Body of pancreas (tissue), 4 donors: ENCODE data around the gene CD164L2.

ENCODE experiments used
- CTCF ChIP-seq, 7 experiments: fragments of 450-650 bp in 4 of 7; fragments of 200-600 bp in 3 of 7; sonication (generic) in 3 of 7; IDR thresholded peaks; one replicate each; pipeline ENCODE4 v1.5.1; 2016 to 2019; ENCODE audit warnings: antibody characterized with exemption in 7 of 7
- POLR2A ChIP-seq, 3 donors: fragments of 450-650 bp; IDR thresholded peaks; one replicate each; pipeline ENCODE4 v1.6.1; 2016; ENCODE audit warnings: antibody characterized with exemption in 3 of 3, mild to moderate bottlenecking in 2 of 3

DNA sequence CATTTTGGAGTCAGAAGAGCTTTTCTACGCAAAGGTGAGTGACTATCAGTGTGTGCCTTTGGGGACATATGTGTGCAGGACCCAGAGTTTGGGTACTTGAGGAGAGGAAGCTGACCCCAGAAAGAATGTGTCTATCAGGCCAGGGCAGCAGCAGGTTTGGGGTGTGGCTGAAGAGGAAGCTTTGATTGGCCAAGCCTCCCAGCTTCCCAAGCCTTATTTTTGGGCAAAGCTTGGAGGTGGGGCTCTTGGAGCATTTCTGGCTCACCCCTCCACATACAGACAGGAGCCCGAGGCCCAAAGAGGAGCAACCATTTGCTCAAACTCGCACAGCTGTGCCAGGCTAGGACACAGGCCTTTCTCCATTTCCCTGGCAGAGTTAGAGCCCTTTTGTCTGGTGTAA is 14.0 kb upstream of the CD164L2 start:
- TF ChIP-seq POLR2A (IDR thresholded peaks at IDR 0.05) (no peak), CTCF (IDR thresholded peaks at IDR 0.05) (no peak)
